IMR-90 (cell line): ENCODE measurements around the gene DHRSX. TPM values are rescaled to one million over a fixed set of nuclear protein-coding genes. Genes with fewer than 3 reads are reported as not detected.
A peak's percentile ranks its signal among the peaks of the same experiment; 100 is the strongest.

Experiments
- ATAC-seq: fragments of 200-7000 bp; cut with Tn5 transposase; 2 replicates; pipeline ENCODE4 v1.9.1; 2020; ENCODE audit warnings: low read depth, mild to moderate bottlenecking, moderate library complexity
- BruUV-seq: library from RNA; stranded (reverse); fragments of 400-500 nt; replicated peaks from 2 replicates; lab custom pipeline; 2021; lab: Mats Ljungman, UMichigan
- CTCF ChIA-PET: fragments of 300-600 bp; formaldehyde crosslinking; extraction: SDS; loops from one replicate; lab custom pipeline; 2021; ENCODE audit warnings: antibody characterized with exemption; lab: Yijun Ruan, JAX
- POLR2A ChIA-PET: fragments of 300-600 bp; sonication (Branson Sonifier 250); formaldehyde crosslinking; loops from one replicate; lab custom pipeline; 2022; ENCODE audit warnings: antibody characterized with exemption; ENCODE audit not compliant: unreplicated experiment; lab: Charles Lee
- DNase-seq: peaks from one replicate; pipeline ENCODE4 v3.0.0; 2013
- H2AFZ ChIP-seq: replicated peaks from 2 replicates; pipeline ENCODE3; 2013; ENCODE audit warnings: low read length, mild to moderate bottlenecking; ENCODE audit not compliant: poor library complexity
- H2AK5ac ChIP-seq: 2 replicates; pipeline ENCODE4 v1.6.1; 2013; ENCODE audit warnings: low read depth, low read length, inconsistent platforms
- H2AK9ac ChIP-seq: replicated peaks from 2 replicates; pipeline ENCODE3; 2013; ENCODE audit warnings: mild to moderate bottlenecking, low read depth, low read length, moderate library complexity; ENCODE audit not compliant: poor library complexity
- H2BK120ac ChIP-seq: 2 replicates; pipeline ENCODE4 v1.6.1; 2013; ENCODE audit warnings: low read depth, low read length, inconsistent platforms
- H2BK15ac ChIP-seq: 3 replicates; pipeline ENCODE4 v1.6.1; 2013; ENCODE audit warnings: low read depth, low read length, inconsistent platforms
- H2BK20ac ChIP-seq: 2 replicates; pipeline ENCODE4 v1.6.1; 2013; ENCODE audit warnings: low read depth, mild to moderate bottlenecking, inconsistent platforms, low read length, moderate library complexity
- H2BK5ac ChIP-seq: 2 replicates; pipeline ENCODE4 v1.6.1; 2013; ENCODE audit warnings: mild to moderate bottlenecking, low read depth, low read length, inconsistent platforms; ENCODE audit not compliant: poor library complexity, severe bottlenecking
- H3K14ac ChIP-seq: replicated peaks from 2 replicates; pipeline ENCODE4 v1.6.1; 2013; ENCODE audit warnings: low read depth, low read length, inconsistent platforms
- H3K18ac ChIP-seq: 2 replicates; pipeline ENCODE4 v1.6.1; 2013; ENCODE audit warnings: low read depth, low read length, control low read depth
- H3K23ac ChIP-seq: 2 replicates; pipeline ENCODE4 v1.6.1; 2013; ENCODE audit warnings: low read depth, low read length, inconsistent platforms
- H3K27ac ChIP-seq: 2 replicates; pipeline ENCODE4 v1.5.1; 2013; ENCODE audit warnings: mild to moderate bottlenecking, control low read depth, low read length; ENCODE audit not compliant: insufficient read depth
- H3K27me3 ChIP-seq: 2 replicates; pipeline ENCODE4 v1.6.1; 2013; ENCODE audit warnings: low read length; ENCODE audit not compliant: control insufficient read depth, insufficient read depth
- H3K36me3 ChIP-seq: 2 replicates; pipeline ENCODE4 v1.6.1; 2013; ENCODE audit warnings: low read length, mixed read lengths; ENCODE audit not compliant: control insufficient read depth, insufficient read depth
- H3K4ac ChIP-seq: 2 replicates; pipeline ENCODE4 v1.6.1; 2013; ENCODE audit warnings: low read depth, low read length, inconsistent platforms
- H3K4me1 ChIP-seq: 2 replicates; pipeline ENCODE4 v1.6.1; 2013; ENCODE audit warnings: low read length, mixed read lengths; ENCODE audit not compliant: control insufficient read depth, insufficient read depth
- H3K4me2 ChIP-seq: 2 replicates; pipeline ENCODE4 v1.6.1; 2013; ENCODE audit warnings: low read depth, mild to moderate bottlenecking, control low read depth, low read length, moderate library complexity
- H3K4me3 ChIP-seq: 2 replicates; pipeline ENCODE4 v1.5.1; 2013; ENCODE audit warnings: low read depth, mild to moderate bottlenecking, control low read depth, low read length, moderate library complexity; ENCODE audit not compliant: insufficient read depth
- H3K56ac ChIP-seq: 2 replicates; pipeline ENCODE4 v1.6.1; 2013; ENCODE audit warnings: low read length, inconsistent platforms; ENCODE audit not compliant: insufficient read depth; ENCODE audit errors: extremely low read depth
- H3K79me1 ChIP-seq, 2 experiments: 2 replicates each; pipeline ENCODE4 v1.6.1; 2013; ENCODE audit warnings: low read length in 2 of 2, inconsistent platforms in 1 of 2, low read depth in 1 of 2
- H3K9ac ChIP-seq: 2 replicates; pipeline ENCODE4 v1.6.1; 2013; ENCODE audit warnings: low read depth, low read length, control low read depth
- H3K9me1 ChIP-seq: 2 replicates; pipeline ENCODE4 v1.6.1; 2013; ENCODE audit warnings: low read length, inconsistent platforms; ENCODE audit not compliant: insufficient read depth
- H3K9me3 ChIP-seq: 2 replicates; pipeline ENCODE4 v1.6.1; 2013; ENCODE audit warnings: low read length; ENCODE audit not compliant: control insufficient read depth, insufficient read depth
- H4K20me1 ChIP-seq: 2 replicates; pipeline ENCODE4 v1.6.1; 2013; ENCODE audit warnings: low read length, inconsistent platforms; ENCODE audit not compliant: insufficient read depth
- H4K5ac ChIP-seq: 2 replicates; pipeline ENCODE4 v1.6.1; 2013; ENCODE audit warnings: mild to moderate bottlenecking, low read depth, low read length, control low read depth
- H4K8ac ChIP-seq, 2 experiments: 2 replicates each; pipeline ENCODE4 v1.6.1; 2013; ENCODE audit warnings: low read depth in 2 of 2, low read length in 2 of 2, control low read depth in 1 of 2, inconsistent platforms in 1 of 2
- H4K91ac ChIP-seq: 2 replicates; pipeline ENCODE4 v1.6.1; 2013; ENCODE audit warnings: low read depth, low read length, inconsistent platforms; ENCODE audit not compliant: insufficient read depth
- FOS ChIP-seq: fragments of 150-350 bp; IDR thresholded peaks from 2 replicates; pipeline ENCODE4 v1.6.1; 2016; ENCODE audit warnings: low read depth, low read length
- MAFK ChIP-seq: IDR thresholded peaks from 2 replicates; pipeline ENCODE4 v1.6.1; 2012; ENCODE audit warnings: low read depth, low read length, improper control_type of control experiment
- MXI1 ChIP-seq: IDR thresholded peaks from 2 replicates; pipeline ENCODE4 v1.6.1; 2012; ENCODE audit warnings: low read depth, mild to moderate bottlenecking, low read length, moderate library complexity, borderline replicate concordance
- NFE2L2 ChIP-seq: fragments of 150-350 bp; IDR thresholded peaks from 2 replicates; pipeline ENCODE4 v1.6.1; 2016; ENCODE audit warnings: low read depth, mild to moderate bottlenecking, low read length
- POLR2A ChIP-seq: IDR thresholded peaks from 2 replicates; pipeline ENCODE4 v1.6.1; 2012; ENCODE audit warnings: mild to moderate bottlenecking, low read depth, low read length
- RAD21 ChIP-seq: IDR thresholded peaks from 2 replicates; pipeline ENCODE4 v1.6.1; 2012; ENCODE audit warnings: low read length, improper control_type of control experiment
- WGBS, 2 experiments: methylation state at CpG; one replicate each; pipeline versions ENCODE4 v1.1.5 to v1.1.7; 2013; ENCODE audit warnings: missing lambda C conversion rate in 2 of 2; ENCODE audit not compliant: insufficient read length in 1 of 2; ENCODE audit errors: extremely low coverage in 2 of 2; 5-methylcytosine and 5-hydroxymethylcytosine counted together
- dilution Hi-C: fragments of 300-500 bp; cut with HindIII; formaldehyde crosslinking; loops from one replicate; pipeline ENCODE4 v1.14.3; 2018; ENCODE audit warnings: low sequenced_read_pairs; ENCODE audit not compliant: unreplicated experiment
- in situ Hi-C: fragments of 300-500 bp; cut with MboI; formaldehyde crosslinking; loops from 3 replicates; pipeline ENCODE4 v1.14.3; 2019; ENCODE audit warnings: low sequenced_read_pairs, inconsistent platforms, mixed read lengths
- intact Hi-C: fragments of 100-400 bp; cut with micrococcal nuclease; formaldehyde crosslinking; loops from 2 replicates; pipeline ENCODE4 v1.10.0; 2022
- polyA plus RNA-seq, 3 experiments: library from polyadenylated mRNA; depleted of rRNA; stranded (reverse); fragments of >200 nt; gene quantifications; 2 replicates each; pipeline ENCODE4 v1.2.3, GENCODE V29; 2012; ENCODE audit warnings: low replicate concordance in 1 of 3
- total RNA-seq: library from RNA; depleted of rRNA; stranded (reverse); fragments of >200 nt; gene quantifications from 2 replicates; pipeline ENCODE4 v1.2.3, GENCODE V29; 2012
- TF ChIP-seq, protein P1 (sequence below): fragments of 150-350 bp; IDR thresholded peaks from 2 replicates; pipeline ENCODE4 v1.6.1; 2017; ENCODE audit warnings: mild to moderate bottlenecking, antibody characterized with exemption, low read length, low read depth

Gene DHRSX
- total and polyA plus RNA-seq, 2 of the 4 experiments (the other 2 are of a cell fraction): 26.2 to 38.0 TPM

DNA sequence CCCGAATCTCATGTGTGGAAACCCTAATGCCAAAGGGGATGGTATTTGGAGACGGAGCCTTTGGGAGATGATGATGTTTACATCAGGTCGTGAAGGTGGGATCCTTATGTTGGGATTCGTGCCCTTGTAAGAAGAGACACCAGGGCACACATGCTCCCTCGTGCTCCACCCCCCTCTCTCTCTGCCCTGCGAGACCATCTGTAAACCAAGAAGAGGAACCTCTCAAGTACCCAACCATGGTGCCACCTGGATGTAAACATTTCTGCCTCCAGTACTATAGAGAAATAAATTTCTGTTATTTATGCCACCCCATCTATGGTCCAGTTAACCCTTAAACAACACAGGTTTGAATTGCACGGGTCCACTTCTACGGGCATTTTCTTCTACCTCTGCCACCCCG lies 179.4 kb downstream of the DHRSX start:
- Histone ChIP-seq H3K14ac (0 out of 2 replicates have a peak overlapping the region, but pooled peaks have one; percentile 22), H4K8ac (no peak overlapping the region; a peak in 1 of 4 replicates), H4K20me1 (peaks cover 9% of the 10 kb centered on the region), H3K27me3 (no peaks in the 10 kb centered on the region), H3K23ac (no peak overlapping the region), H3K9me3 (no peaks in the 10 kb centered on the region), H2BK5ac (peak overlapping the region; percentile 52), H3K9me1 (peaks cover 8% of the 10 kb centered on the region), H3K4ac (peak overlapping the region; percentile 62), H2AK9ac (no peak overlapping the region), H4K5ac (0 out of 2 replicates have a peak overlapping the region, but pooled peaks have one; percentile 1), H3K36me3 (no peaks in the 10 kb centered on the region), H3K9ac (no peak overlapping the region), H3K4me1 (peaks cover 5% of the 10 kb centered on the region; the same call in 1 of the 2 replicates), H2AK5ac (0 out of 2 replicates have a peak overlapping the region, but pooled peaks have one; percentile 5), H3K27ac (peak overlapping the region; percentile 19; the same call in 1 of the 2 replicates), H3K4me2 (peak overlapping the region; percentile 25), H3K56ac (no peak overlapping the region), H2BK20ac (peak overlapping the region; percentile 23; the same call in 1 of the 2 replicates), H2BK15ac (no peak overlapping the region), H2AFZ (no peak overlapping the region), H3K79me1 (peaks cover 0 to 10% of the 10 kb centered on the region in 2 experiments; a peak in 2 of 4 replicates), H3K4me3 (no peak overlapping the region), H2BK120ac (no peak overlapping the region), H4K91ac (peak overlapping the region; percentile 25; the same call in 1 of the 2 replicates), H3K18ac (no peak overlapping the region)
- WGBS, 2 experiments: 86% methylated on average over 3 of the region's 9 CpGs; no CpG with 5 or more reads in 1 of the 2 experiments
- intact Hi-C loops: no loop called here
- DNase-seq: no peak
- ChIA-PET POLR2A (no interaction called here), CTCF (no interaction called here)
- TF ChIP-seq MXI1: no peak
- TF ChIP-seq, protein P1, sequence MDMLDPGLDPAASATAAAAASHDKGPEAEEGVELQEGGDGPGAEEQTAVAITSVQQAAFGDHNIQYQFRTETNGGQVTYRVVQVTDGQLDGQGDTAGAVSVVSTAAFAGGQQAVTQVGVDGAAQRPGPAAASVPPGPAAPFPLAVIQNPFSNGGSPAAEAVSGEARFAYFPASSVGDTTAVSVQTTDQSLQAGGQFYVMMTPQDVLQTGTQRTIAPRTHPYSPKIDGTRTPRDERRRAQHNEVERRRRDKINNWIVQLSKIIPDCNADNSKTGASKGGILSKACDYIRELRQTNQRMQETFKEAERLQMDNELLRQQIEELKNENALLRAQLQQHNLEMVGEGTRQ: no peak
- no peak for TF ChIP-seq RAD21
- TF ChIP-seq FOS: no peak
- no peak for TF ChIP-seq POLR2A
- no peak for TF ChIP-seq NFE2L2
- no peak for TF ChIP-seq MAFK
- in situ Hi-C loops: no loop called here
- dilution Hi-C loops: no loop called here
- no peak for ATAC-seq
- BruUV-seq: no TSS peak
